Activated CD4-positive, alpha-beta T cell treated with anti-CD3 and anti-CD28 coated beads, Interleukin-2, Interleukin-6, amounts not matched to agents 100 ng/mL and 50 ng/mL, durations not matched to agents 16 hours and 8 hours (primary cell): ENCODE measurements around the gene PTPRU.

Source experiments
- DNase-seq: peaks from one replicate; pipeline ENCODE4 v3.0.0-alpha.2; 2020

PTPRU gene

GRCh38 chr1:29270929-29271521 lies 34.7 kb downstream of the PTPRU start:
- no peak for DNase-seq

- no peak for DNase-seq
Observed at GRCh38 chr1:29271724-29272123, 35.4 kb downstream of the PTPRU start.

- DNase-seq = no peak
Observed at GRCh38 chr1:29272147-29272907, 36.0 kb downstream of the PTPRU start.

- DNase-seq = no peak
Observed at GRCh38 chr1:29275435-29275834, 39.1 kb downstream of the PTPRU start.

GRCh38 chr1:29278124-29278523 lies 41.8 kb downstream of the PTPRU start:
- no peak for DNase-seq

GRCh38 chr1:29279406-29279805 lies 43.1 kb downstream of the PTPRU start:
- DNase-seq = no peak

GRCh38 chr1:29279951-29280391 lies 43.6 kb downstream of the PTPRU start:
- no peak for DNase-seq

- no peak for DNase-seq
Observed at GRCh38 chr1:29280409-29281131, 44.2 kb downstream of the PTPRU start.

GRCh38 chr1:29281571-29281970 lies 45.2 kb downstream of the PTPRU start:
- no peak for DNase-seq

- DNase-seq = no peak
Observed at GRCh38 chr1:29282135-29282923, 46.0 kb downstream of the PTPRU start.

GRCh38 chr1:29282924-29283803 lies 46.8 kb downstream of the PTPRU start:
- peak; percentile 41 for DNase-seq

- DNase-seq = no peak
Observed at GRCh38 chr1:29283804-29284195, 47.5 kb downstream of the PTPRU start.

GRCh38 chr1:29284286-29284960 lies 48.1 kb downstream of the PTPRU start:
- no peak for DNase-seq

GRCh38 chr1:29284961-29285560 lies 48.7 kb downstream of the PTPRU start:
- no peak for DNase-seq

GRCh38 chr1:29285771-29286170 lies 49.4 kb downstream of the PTPRU start:
- no peak for DNase-seq

GRCh38 chr1:29286194-29286767 lies 50.0 kb downstream of the PTPRU start:
- DNase-seq = no peak

- no peak for DNase-seq
Observed at GRCh38 chr1:29289493-29289892, 53.2 kb downstream of the PTPRU start.

GRCh38 chr1:29290414-29290985 lies 54.2 kb downstream of the PTPRU start:
- no peak for DNase-seq

- DNase-seq = no peak
Observed at GRCh38 chr1:29291756-29292155, 55.4 kb downstream of the PTPRU start.

- no peak for DNase-seq
Observed at GRCh38 chr1:29292344-29292743, 56.0 kb downstream of the PTPRU start.
